ENCODE data around the gene EBF4. TPM values are rescaled to one million over a fixed set of nuclear protein-coding genes. Genes with fewer than 3 reads are reported as not detected.

EBF4 gene
- total and polyA plus RNA-seq, 8 donors = 7.0 to 69.2 (median 12.6) TPM

- TF ChIP-seq POLR2A (IDR thresholded peaks at IDR 0.05) (no peak), EP300 (IDR thresholded peaks at IDR 0.05) (no peak), POLR2AphosphoS5 (IDR thresholded peaks at IDR 0.05) (no peak)
- no peak overlapping the region for H3K27ac ChIP-seq
- no peak for DNase-seq
- H3K9me3 ChIP-seq = no peaks in the 10 kb centered on the region
- H3K4me1 ChIP-seq = peaks cover 5 to 38% (median 31%) of the 10 kb centered on the region in 4 donors
- H3K4me3 ChIP-seq = peak overlapping the region in 1 of 4 donors; percentile 53
- intact Hi-C loops (cut with DNase I; ENCODE audit: low total_unique reads) = no loop called here
- no peaks in the 10 kb centered on the region for H3K36me3 ChIP-seq
- WGBS, 5 donors = 8 to 14% (median 9%) methylated on average over 13 of the region's 13 CpGs
- peaks cover 14 to 100% (median 73%) of the 10 kb centered on the region in 3 donors for H3K27me3 ChIP-seq
Observed at GRCh38 chr20:2801286-2801728, 108.7 kb downstream of the EBF4 start.

DNA sequence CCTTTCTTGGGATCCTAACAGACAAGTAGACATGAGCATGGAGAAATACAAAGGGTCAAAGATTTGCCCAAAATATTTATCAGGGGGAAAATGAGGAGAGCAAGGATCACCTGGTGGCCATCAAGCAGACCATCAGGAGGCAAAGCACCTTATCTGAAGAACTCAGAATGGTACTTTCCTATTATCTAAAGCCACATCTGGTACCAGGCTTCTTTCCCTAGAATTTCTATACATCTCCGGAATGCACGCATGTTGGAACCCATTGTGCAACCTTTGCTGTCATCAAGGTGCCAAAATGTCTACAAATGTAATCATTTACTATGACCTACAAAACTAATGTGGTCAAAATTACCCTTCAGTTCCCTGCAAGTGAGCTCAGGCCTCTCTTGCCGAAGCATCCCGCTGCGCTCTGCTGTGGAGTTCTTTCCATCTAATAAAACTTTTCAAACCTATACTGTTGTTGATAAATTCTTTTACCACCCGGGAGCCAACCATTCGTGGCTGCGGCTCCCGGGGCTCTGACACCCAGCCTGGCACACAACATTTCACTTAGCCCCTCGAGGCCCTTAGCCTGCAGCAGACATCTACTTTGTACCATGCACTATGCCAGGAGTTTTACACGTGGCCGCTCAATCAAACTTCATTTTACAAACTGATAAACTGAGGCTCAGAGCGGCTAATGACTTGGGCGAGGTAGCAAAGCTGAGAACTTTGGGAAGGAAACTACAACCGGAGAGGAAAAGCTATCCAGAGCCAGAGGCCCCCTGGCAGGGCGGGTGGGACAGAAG lies 111.7 kb downstream of the EBF4 start:
- peaks cover 5 to 36% (median 28%) of the 10 kb centered on the region in 4 donors for H3K4me1 ChIP-seq
- no peaks in the 10 kb centered on the region for H3K9me3 ChIP-seq
- WGBS, 5 donors = 47 to 60% (median 54%) methylated on average over 16 of the region's 16 CpGs
- TF ChIP-seq CTCF (IDR thresholded peaks at IDR 0.05) (no peak), POLR2AphosphoS5 (IDR thresholded peaks at IDR 0.05) (no peak)
- no peaks in the 10 kb centered on the region for H3K36me3 ChIP-seq
- H3K27me3 ChIP-seq = peaks cover 16 to 97% (median 69%) of the 10 kb centered on the region in 3 donors
- DNase-seq = no peak
- intact Hi-C loops (cut with DNase I; ENCODE audit: low total_unique reads) = no loop called here
- no peak overlapping the region for H3K4me3 ChIP-seq
- no peak overlapping the region for H3K27ac ChIP-seq

DNA sequence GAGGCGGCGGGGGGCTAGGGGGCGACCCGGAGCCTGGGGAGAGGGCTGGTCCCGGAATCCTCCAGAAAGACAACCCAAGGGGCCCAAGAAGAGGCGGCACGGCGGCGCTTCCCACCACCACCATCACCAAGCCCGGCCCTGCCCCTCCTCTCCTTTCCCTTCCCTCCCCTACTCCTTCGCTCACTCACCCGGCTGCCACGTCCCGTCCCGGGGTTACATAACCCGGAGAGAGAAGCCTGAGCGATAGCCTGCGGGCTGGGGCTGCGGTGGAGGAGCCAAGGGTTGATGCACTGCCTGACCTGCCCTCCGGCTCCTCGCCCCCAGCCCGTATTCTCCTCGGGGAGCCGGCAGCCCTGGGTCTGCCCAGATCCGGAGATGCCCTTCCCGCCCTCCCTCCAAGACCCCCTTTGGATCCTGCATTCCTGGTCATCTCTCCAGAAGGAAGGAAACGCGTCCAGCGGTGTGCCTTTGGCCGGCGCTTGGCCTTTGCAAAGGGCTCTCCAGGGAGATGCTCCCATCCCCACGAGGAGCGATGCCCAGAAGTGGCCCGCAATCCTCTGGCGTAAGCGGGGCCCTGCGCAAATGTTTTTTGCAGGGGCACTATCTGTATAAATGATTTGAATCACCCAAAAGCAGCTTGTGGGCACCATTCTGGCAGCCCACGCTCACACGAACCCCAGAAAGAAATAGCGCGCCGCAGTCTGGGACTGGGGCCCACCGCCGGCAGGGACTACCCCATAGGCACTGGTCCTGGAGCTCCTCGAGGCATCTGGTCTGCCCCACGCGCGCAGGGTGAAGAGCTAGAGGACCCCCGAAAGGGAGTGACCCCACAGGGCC lies 112.5 kb downstream of the EBF4 start:
- no peaks in the 10 kb centered on the region for H3K36me3 ChIP-seq
- peaks cover 4 to 28% (median 20%) of the 10 kb centered on the region in 4 donors for H3K4me1 ChIP-seq
- H3K4me3 ChIP-seq = no peak overlapping the region
- intact Hi-C loops (cut with DNase I; ENCODE audit: low total_unique reads) = no loop called here
- no peak overlapping the region for H3K27ac ChIP-seq
- 7 to 15% (median 12%) methylated on average over 30 to 49 of the region's 49 CpGs for WGBS, 5 donors
- no peak for DNase-seq
- no peak for TF ChIP-seq EP300 (IDR thresholded peaks at IDR 0.05)
- TF ChIP-seq CTCF (IDR thresholded peaks at IDR 0.05) = no peak
- TF ChIP-seq POLR2AphosphoS5 (IDR thresholded peaks at IDR 0.05) = no peak
- TF ChIP-seq POLR2A (IDR thresholded peaks at IDR 0.05) = no peak
- H3K9me3 ChIP-seq = no peaks in the 10 kb centered on the region
- peaks cover 16 to 94% (median 61%) of the 10 kb centered on the region in 3 donors for H3K27me3 ChIP-seq

DNA sequence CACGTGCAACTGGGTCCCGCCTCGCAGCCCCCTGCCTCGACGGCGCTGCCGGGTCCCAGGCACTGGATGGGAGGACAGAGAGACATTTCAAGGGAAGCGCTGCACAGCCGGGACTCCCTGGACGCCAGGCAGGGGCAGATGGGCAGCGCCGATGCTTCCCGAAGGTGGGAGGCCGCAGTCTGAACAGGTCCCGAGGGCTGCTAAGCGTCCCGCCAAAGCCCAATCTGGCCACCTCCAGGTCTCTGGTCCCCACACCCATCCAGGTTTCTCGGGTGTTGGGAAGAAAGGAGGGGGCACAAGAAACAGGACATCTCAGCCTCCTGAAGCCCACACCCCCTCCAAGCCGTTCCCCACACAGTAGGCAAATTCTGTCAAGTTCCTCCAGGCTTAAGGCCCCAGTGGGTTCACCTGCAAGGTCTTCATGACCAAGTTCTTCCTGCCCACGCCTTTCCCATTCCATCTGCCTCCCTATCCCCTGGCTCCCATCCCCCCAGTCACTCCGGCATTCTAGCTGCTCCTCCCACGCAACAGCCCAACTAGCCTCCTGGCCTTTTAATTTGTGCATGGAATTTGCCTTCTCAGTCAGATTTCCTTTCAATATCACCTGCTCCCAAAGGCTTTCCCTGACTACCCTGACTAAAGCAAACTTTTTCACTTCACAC lies 113.2 kb downstream of the EBF4 start:
- Histone ChIP-seq H3K27me3 (peaks cover 16 to 94% (median 53%) of the 10 kb centered on the region in 3 donors), H3K36me3 (no peaks in the 10 kb centered on the region), H3K4me1 (peaks cover 0 to 20% (median 13%) of the 10 kb centered on the region in 4 donors), H3K9me3 (no peaks in the 10 kb centered on the region), H3K27ac (no peak overlapping the region), H3K4me3 (no peak overlapping the region)
- DNase-seq = no peak
- intact Hi-C loops (cut with DNase I; ENCODE audit: low total_unique reads) = no loop called here
- TF ChIP-seq CTCF (IDR thresholded peaks at IDR 0.05) = no peak
- TF ChIP-seq POLR2A (IDR thresholded peaks at IDR 0.05) = no peak
- TF ChIP-seq EP300 (IDR thresholded peaks at IDR 0.05) = no peak
- no peak for TF ChIP-seq POLR2AphosphoS5 (IDR thresholded peaks at IDR 0.05)
- 18 to 27% (median 23%) methylated on average over 11 to 22 of the region's 22 CpGs for WGBS, 5 donors
